Ovary (tissue), 3 donors: ENCODE results near the gene HIPK2.

Source experiments
- CTCF ChIP-seq, 3 donors: fragments of 450-650 bp in 2 of 3; fragments of 200-600 bp in 1 of 3; IDR thresholded peaks; one replicate each; pipeline versions ENCODE4 v1.5.1 to v1.8.0; 2016 to 2022; ENCODE audit warnings: antibody characterized with exemption in 3 of 3, mild to moderate bottlenecking in 1 of 3
- POLR2A ChIP-seq: fragments of 450-650 bp; IDR thresholded peaks from one replicate; pipeline ENCODE4 v1.6.1; 2017; ENCODE audit warnings: antibody characterized with exemption, mild to moderate bottlenecking, moderate library complexity
- donor health status: DM: no; HTN: no; CAD: no.

- no peak for TF ChIP-seq CTCF (IDR thresholded peaks at IDR 0.05)
- no peak for TF ChIP-seq POLR2A
Observed at GRCh38 chr7:139708541-139708940, 69.3 kb downstream of the HIPK2 start.
